HepG2 (cell line): Measurements from ENCODE around the gene LRIG1. TPM values are rescaled to one million over a fixed set of nuclear protein-coding genes. Genes with fewer than 3 reads are reported as not detected.

ENCODE experiments used
- ATAD3A ChIP-seq: sonication (generic); formaldehyde crosslinking; IDR thresholded peaks from 2 replicates; pipeline ENCODE4 v1.4.0; 2020; ENCODE audit warnings: missing genetic modification reagents
- ATF7 ChIP-seq, 2 experiments: fragments of 450-650 bp in 1 of 2; sonication (generic) in 1 of 2; formaldehyde crosslinking in 1 of 2; IDR thresholded peaks; 2 replicates each; pipeline versions ENCODE4 v1.4.0 to v1.6.1; 2016 to 2020; ENCODE audit warnings: antibody characterized with exemption in 1 of 2, mild to moderate bottlenecking in 1 of 2, missing genetic modification reagents in 1 of 2
- DZIP1 ChIP-seq: sonication (generic); formaldehyde crosslinking; IDR thresholded peaks from 2 replicates; pipeline ENCODE4 v1.5.0; 2020; ENCODE audit warnings: mild to moderate bottlenecking, missing genetic modification reagents
- E2F2 ChIP-seq: sonication (generic); formaldehyde crosslinking; IDR thresholded peaks from 2 replicates; pipeline ENCODE4 v1.4.0; 2020; ENCODE audit warnings: missing genetic modification reagents, borderline replicate concordance
- MEIS1 ChIP-seq: sonication (generic); formaldehyde crosslinking; IDR thresholded peaks from 2 replicates; pipeline ENCODE4 v1.9.0; 2021; ENCODE audit warnings: mild to moderate bottlenecking, missing genetic modification reagents, moderate library complexity, borderline replicate concordance
- ZBTB1 ChIP-seq: sonication (generic); formaldehyde crosslinking; IDR thresholded peaks from 2 replicates; pipeline ENCODE4 v1.4.0; 2020; ENCODE audit warnings: missing genetic modification reagents, borderline replicate concordance
- ZMAT3 ChIP-seq: sonication (generic); formaldehyde crosslinking; conservative IDR thresholded peaks from 2 replicates; pipeline ENCODE4 v1.7.0; 2021; ENCODE audit warnings: missing genetic modification reagents
- ZNF432 ChIP-seq: sonication (generic); formaldehyde crosslinking; IDR thresholded peaks from 2 replicates; pipeline ENCODE4 v1.5.0; 2020; ENCODE audit warnings: missing genetic modification reagents, mild to moderate bottlenecking, borderline replicate concordance
- ZNF513 ChIP-seq: sonication (generic); formaldehyde crosslinking; conservative IDR thresholded peaks from 2 replicates; pipeline ENCODE4 v1.5.0; 2020; ENCODE audit warnings: missing genetic modification reagents
- ZNF569 ChIP-seq: sonication (generic); formaldehyde crosslinking; IDR thresholded peaks from 2 replicates; pipeline ENCODE4 v1.5.0; 2020; ENCODE audit warnings: mild to moderate bottlenecking, missing genetic modification reagents, moderate library complexity, borderline replicate concordance
- ZNF777 ChIP-seq: sonication (generic); formaldehyde crosslinking; IDR thresholded peaks from 2 replicates; pipeline ENCODE4 v1.4.0; 2020; ENCODE audit warnings: missing genetic modification reagents
- ZSCAN29 ChIP-seq: sonication (generic); formaldehyde crosslinking; conservative IDR thresholded peaks from 2 replicates; pipeline ENCODE4 v1.4.0; 2020; ENCODE audit warnings: mild to moderate bottlenecking, missing genetic modification reagents
- polyA plus RNA-seq, 8 experiments: library from polyadenylated mRNA; depleted of rRNA in 3 of 8; stranded (reverse) in 7 of 8; unstranded in 1 of 8; fragments of >200 nt; fragmentation: Illumina TruSeq in 4 of 8; extraction: Trizol in 4 of 8; gene quantifications; 2 replicates each; pipeline versions ENCODE4 v1.2.1 to v1.2.3, GENCODE V29; 2011 to 2016; ENCODE audit warnings: low read depth in 4 of 8, missing spikeins in 1 of 8, mixed read lengths in 1 of 8; ENCODE audit not compliant: insufficient read depth in 1 of 8
- total RNA-seq, 5 experiments: library from RNA; depleted of rRNA; stranded (reverse); fragments of >200 nt; fragmentation: Illumina TruSeq; extraction: Trizol; gene quantifications; 2 replicates each; pipeline ENCODE4 v1.2.3, GENCODE V29; 2016; ENCODE audit warnings: low read depth in 1 of 5
- TF ChIP-seq, protein P1 (sequence below): sonication (generic); formaldehyde crosslinking; IDR thresholded peaks from 2 replicates; pipeline ENCODE4 v1.4.0; 2020; ENCODE audit warnings: missing genetic modification reagents
- TF ChIP-seq, protein P2 (sequence below): sonication (generic); formaldehyde crosslinking; IDR thresholded peaks from 2 replicates; pipeline ENCODE4 v1.5.1; 2020; ENCODE audit warnings: mild to moderate bottlenecking, moderate library complexity, missing genetic modification reagents

LRIG1 gene
- total and polyA plus RNA-seq, 2 of the 13 experiments (the other 11 are each of a cell fraction or from before 2014, with no cell fraction given) = 17.8 to 24.8 TPM

GRCh38 chr3:66481071-66482017, 19.5 kb downstream of the LRIG1 start (continued):
- TF ChIP-seq MEIS1 (CRISPR knock-in tag) (peak; percentile 75), DZIP1 (CRISPR knock-in tag) (no peak), ZSCAN29 (peak; percentile 94), ZNF432 (CRISPR knock-in tag) (no peak), ATF7 (IDR thresholded peaks at IDR 0.05) (no peak), ATF7 (CRISPR knock-in tag; IDR thresholded peaks at IDR 0.05) (peak; percentile 72; the same call in 1 of the 2 replicates), ZNF513 (CRISPR knock-in tag) (no peak), E2F2 (CRISPR knock-in tag) (no peak), ZNF569 (CRISPR knock-in tag) (no peak), ZNF777 (CRISPR knock-in tag) (no peak; the same call in 1 of the 2 replicates), ZBTB1 (CRISPR knock-in tag) (no peak), ATAD3A (CRISPR knock-in tag) (no peak), ZMAT3 (peak; percentile 77; the same call in 1 of the 2 replicates)
- TF ChIP-seq, protein P1, sequence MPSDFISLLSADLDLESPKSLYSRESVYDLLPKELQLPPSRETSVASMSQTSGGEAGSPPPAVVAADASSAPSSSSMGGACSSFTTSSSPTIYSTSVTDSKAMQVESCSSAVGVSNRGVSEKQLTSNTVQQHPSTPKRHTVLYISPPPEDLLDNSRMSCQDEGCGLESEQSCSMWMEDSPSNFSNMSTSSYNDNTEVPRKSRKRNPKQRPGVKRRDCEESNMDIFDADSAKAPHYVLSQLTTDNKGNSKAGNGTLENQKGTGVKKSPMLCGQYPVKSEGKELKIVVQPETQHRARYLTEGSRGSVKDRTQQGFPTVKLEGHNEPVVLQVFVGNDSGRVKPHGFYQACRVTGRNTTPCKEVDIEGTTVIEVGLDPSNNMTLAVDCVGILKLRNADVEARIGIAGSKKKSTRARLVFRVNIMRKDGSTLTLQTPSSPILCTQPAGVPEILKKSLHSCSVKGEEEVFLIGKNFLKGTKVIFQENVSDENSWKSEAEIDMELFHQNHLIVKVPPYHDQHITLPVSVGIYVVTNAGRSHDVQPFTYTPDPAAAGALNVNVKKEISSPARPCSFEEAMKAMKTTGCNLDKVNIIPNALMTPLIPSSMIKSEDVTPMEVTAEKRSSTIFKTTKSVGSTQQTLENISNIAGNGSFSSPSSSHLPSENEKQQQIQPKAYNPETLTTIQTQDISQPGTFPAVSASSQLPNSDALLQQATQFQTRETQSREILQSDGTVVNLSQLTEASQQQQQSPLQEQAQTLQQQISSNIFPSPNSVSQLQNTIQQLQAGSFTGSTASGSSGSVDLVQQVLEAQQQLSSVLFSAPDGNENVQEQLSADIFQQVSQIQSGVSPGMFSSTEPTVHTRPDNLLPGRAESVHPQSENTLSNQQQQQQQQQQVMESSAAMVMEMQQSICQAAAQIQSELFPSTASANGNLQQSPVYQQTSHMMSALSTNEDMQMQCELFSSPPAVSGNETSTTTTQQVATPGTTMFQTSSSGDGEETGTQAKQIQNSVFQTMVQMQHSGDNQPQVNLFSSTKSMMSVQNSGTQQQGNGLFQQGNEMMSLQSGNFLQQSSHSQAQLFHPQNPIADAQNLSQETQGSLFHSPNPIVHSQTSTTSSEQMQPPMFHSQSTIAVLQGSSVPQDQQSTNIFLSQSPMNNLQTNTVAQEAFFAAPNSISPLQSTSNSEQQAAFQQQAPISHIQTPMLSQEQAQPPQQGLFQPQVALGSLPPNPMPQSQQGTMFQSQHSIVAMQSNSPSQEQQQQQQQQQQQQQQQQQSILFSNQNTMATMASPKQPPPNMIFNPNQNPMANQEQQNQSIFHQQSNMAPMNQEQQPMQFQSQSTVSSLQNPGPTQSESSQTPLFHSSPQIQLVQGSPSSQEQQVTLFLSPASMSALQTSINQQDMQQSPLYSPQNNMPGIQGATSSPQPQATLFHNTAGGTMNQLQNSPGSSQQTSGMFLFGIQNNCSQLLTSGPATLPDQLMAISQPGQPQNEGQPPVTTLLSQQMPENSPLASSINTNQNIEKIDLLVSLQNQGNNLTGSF = no peak
- TF ChIP-seq, protein P2, sequence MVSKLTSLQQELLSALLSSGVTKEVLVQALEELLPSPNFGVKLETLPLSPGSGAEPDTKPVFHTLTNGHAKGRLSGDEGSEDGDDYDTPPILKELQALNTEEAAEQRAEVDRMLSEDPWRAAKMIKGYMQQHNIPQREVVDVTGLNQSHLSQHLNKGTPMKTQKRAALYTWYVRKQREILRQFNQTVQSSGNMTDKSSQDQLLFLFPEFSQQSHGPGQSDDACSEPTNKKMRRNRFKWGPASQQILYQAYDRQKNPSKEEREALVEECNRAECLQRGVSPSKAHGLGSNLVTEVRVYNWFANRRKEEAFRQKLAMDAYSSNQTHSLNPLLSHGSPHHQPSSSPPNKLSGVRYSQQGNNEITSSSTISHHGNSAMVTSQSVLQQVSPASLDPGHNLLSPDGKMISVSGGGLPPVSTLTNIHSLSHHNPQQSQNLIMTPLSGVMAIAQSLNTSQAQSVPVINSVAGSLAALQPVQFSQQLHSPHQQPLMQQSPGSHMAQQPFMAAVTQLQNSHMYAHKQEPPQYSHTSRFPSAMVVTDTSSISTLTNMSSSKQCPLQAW (CRISPR knock-in tag) = peak; percentile 98
